Cerebellar cortex (tissue), 1 donor: ENCODE results near the gene GHRHR.

ENCODE experiments used
- DNase-seq: peaks from one replicate; pipeline ENCODE4 v3.0.0-alpha.2; 2015; ENCODE audit warnings: low spot score

The GHRHR gene

DNA sequence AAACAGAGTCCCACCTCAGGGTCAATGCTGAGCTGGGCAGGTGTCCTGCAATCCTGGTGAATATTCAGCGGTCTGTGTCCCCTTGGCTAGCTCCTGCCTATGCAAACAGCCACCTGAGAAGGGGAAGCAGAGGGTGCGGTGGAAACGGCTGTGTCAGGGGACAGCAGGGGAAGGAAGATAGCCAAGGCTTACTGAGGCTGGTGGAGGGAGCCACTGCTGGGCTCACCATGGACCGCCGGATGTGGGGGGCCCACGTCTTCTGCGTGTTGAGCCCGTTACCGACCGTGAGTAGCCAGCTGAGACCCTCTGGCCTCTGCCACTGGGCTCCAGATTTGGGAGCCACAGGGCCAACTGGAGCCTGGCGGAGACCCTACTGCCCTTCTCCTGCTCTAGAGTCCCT lies at the start of gene GHRHR:
Gene GHRHR (plus strand): TSS at position 112 of the 400 bp plus-strand sequence. CDS start 116 bp downstream, at position 228.
- no peak for DNase-seq

GRCh38 chr7:30914596-30914995 lies 49.2 kb upstream of the GHRHR start:
- no peak for DNase-seq

GRCh38 chr7:30915005-30915601 lies 48.6 kb upstream of the GHRHR start:
- DNase-seq, result no peak

DNA sequence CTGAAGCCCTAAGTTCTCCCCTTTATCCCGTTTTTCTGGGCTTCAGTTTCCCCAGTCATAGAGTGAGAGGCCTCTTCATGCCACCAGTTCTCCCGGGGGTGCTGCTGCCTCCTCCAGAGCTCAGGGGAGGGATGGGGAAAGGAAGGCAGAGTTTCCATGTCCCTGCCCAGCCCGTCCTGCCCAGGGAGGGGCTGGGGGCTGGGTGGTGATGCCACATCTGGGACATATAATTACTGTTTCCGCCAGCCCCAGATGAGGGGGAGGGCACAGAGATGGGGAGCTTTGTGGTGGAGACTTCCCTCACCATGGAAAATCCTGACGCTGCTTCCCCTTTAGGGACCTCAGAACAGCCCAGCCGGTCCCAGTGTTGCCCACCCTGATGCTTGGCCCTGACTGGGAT lies 48.0 kb upstream of the GHRHR start:
- DNase-seq, result no peak

DNA sequence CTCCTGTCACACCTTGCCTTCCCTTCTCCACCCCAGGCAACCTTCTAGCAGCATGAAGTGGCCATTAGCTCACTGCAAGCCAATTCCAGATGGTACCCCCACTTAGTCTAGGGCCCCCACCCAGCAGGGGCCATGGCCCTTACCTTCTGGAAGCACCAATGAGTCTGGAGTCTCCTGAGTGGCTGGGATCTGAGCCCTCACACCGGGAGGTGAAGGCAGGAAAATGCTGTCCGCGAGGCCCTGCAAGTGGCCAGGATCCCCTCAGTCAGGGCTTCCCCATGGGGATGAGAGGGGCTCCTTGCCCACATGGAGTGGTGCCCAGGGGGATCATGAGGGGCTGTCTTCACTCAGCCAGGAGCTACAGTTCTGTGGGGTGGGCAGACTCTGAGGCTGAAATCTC lies 47.5 kb upstream of the GHRHR start:
- no peak for DNase-seq

DNA sequence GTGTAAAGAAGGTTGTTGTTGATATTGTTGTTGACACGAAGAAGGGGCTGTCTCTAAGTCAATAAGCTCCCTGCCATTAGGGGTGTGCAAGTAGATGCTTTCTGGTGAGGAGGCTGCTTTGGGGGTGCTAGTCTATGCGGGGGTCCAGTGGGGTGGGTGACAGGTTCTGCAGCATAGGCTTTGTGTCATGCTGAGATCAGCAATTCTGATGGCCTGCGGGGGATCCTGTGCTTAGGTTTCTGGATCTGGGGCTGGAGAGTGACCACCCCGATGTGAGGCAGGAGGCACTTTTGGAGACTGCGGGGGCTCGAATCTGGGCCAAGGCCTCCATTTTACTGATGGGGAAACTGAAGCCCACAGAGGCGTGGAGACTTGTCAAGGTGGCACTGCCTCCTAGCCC lies 47.0 kb upstream of the GHRHR start:
- no peak for DNase-seq

GRCh38 chr7:30917216-30917893 lies 46.4 kb upstream of the GHRHR start:
- no peak for DNase-seq

- no peak for DNase-seq
These were observed 45.1 kb upstream of the GHRHR start for GRCh38 chr7:30918676-30919075.

- DNase-seq, result no peak
These were observed 43.7 kb upstream of the GHRHR start for GRCh38 chr7:30920021-30920583.

- no peak for DNase-seq
These were observed 42.9 kb upstream of the GHRHR start for GRCh38 chr7:30920584-30921539.

- DNase-seq, result no peak
These were observed 42.0 kb upstream of the GHRHR start for GRCh38 chr7:30921540-30922401.

DNA sequence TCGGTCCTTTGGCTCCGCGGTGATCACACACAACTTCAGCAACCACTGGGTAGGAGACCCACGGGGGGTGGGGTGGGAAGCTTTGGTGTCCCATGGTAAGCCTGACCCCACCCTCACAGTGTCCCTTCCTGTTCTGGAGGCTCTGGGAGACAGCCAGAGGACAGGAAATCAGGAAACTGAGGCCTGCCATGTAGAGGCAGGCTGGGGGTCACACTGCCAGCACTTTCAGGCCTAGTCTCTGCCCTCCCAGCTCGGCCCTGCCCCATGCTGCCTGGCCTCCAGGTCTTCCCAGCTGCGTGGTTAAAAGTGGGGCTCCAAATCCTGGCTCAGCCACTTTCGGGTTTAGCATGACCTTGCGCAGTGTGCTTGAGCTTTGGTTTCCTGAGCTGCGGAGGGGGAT lies 41.2 kb upstream of the GHRHR start:
- DNase-seq, result no peak

DNA sequence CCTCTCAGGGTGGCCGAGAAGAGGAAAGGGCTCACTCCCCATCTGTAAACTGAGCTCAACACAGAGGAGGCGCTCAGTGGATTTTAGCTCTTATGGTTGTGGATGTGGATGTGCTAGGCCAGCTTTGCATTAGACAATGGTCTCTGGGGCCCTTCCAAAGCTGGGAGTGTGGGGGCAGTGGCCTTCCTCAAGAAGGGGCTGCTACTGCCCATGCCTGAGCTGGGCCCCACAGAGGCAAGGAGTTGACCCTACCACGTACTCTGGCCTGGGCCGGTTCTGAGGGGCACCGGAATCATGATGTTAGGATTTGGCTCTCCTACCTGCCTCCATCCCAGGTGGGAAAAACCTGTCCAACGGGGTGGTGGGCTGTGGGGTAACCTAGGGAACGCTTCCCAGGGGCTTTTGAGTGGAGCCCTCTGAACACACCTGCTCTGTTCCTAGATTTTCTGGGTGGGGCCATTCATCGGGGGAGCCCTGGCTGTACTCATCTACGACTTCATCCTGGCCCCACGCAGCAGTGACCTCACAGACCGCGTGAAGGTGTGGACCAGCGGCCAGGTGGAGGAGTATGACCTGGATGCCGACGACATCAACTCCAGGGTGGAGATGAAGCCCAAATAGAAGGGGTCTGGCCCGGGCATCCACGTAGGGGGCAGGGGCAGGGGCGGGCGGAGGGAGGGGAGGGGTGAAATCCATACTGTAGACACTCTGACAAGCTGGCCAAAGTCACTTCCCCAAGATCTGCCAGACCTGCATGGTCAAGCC lies 40.6 kb upstream of the GHRHR start:
- no peak for DNase-seq

GRCh38 chr7:30923774-30924413 lies 39.9 kb upstream of the GHRHR start:
- DNase-seq, result no peak

GRCh38 chr7:30924624-30925023 lies 39.1 kb upstream of the GHRHR start:
- no peak for DNase-seq

DNA sequence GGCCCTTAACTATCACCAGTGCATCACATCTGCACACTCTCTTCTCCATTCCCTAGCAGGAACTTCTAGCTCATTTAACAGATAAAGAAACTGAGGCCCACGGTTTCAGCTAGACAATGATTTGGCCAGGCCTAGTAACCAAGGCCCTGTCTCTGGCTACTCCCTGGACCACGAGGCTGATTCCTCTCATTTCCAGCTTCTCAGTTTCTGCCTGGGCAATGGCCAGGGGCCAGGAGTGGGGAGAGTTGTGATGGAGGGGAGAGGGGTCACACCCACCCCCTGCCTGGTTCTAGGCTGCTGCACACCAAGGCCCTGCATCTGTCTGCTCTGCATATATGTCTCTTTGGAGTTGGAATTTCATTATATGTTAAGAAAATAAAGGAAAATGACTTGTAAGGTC lies 38.6 kb upstream of the GHRHR start:
- DNase-seq, result no peak

DNA sequence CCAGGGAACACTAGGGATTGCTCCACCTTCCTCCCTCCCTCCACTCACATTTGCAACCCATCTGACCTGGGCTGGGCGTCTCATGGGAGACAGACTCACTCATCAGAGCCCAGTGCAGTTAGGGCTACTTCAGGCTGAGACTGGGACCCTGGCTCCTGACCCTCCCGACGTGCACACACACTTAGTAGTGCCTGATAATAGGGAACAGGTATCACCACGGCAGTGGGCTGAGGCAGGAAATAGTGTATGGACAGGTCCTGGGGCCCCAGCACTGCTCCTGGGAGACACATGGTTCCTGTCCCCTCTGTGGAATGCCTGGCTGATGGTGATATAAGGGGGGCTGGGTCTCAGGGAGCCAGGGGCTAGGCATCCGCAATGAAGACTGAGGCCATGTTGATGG lies 37.8 kb upstream of the GHRHR start:
- DNase-seq, result no peak

DNA sequence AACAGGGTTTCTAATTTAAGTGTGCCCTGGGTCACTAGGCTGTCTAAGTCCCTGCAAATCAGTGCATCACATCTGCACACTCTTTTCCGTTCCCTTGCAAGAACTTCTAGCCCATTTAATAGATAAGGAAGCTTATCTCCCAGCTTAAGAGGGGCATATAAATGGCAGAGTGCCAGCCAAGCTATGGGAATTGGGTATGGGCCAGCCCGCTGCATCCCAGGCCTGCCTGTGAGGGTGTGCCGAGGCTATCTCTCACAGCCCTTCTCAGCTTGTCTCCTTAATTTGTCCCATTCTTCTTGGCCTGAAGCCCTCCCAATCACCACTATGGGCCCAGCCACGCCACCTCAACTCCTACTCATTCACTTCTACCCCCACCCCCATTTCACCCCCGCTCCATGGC lies 37.4 kb upstream of the GHRHR start:
- no peak for DNase-seq

- DNase-seq, result no peak
These were observed 36.7 kb upstream of the GHRHR start for GRCh38 chr7:30927040-30927439.

DNA sequence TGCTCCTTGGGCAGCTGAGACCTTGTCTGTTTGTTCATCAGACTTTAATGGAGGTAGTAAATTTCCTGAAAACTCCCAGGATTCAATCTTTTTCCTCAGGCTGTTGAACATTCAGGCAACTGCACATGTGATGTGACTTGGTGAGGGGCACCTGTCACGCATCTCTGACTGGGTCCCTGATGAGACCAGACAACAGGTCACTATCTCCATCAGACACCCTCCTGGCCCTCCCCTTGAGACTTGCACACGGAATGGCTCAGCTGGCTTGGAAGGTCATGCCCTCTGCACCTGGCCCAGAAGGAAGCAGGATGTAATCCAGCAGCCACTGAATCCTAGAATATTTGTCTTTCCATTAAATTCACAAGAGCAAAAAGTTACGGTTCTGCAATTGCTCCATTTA lies 36.2 kb upstream of the GHRHR start:
- no peak for DNase-seq
